CD4-positive, alpha-beta T cell treated with Interleukin-4 for 4 hours (primary cell): ENCODE measurements around the gene SNRPA1.
"Not testable (repeated sequence)": the region's sequence is repeated elsewhere in the genome, so short reads cannot be mapped to it uniquely, and the experiment has no call there.

Experiments used
- DNase-seq: peaks from one replicate; pipeline ENCODE4 v3.0.0-alpha.2; 2020

SNRPA1 gene

DNA sequence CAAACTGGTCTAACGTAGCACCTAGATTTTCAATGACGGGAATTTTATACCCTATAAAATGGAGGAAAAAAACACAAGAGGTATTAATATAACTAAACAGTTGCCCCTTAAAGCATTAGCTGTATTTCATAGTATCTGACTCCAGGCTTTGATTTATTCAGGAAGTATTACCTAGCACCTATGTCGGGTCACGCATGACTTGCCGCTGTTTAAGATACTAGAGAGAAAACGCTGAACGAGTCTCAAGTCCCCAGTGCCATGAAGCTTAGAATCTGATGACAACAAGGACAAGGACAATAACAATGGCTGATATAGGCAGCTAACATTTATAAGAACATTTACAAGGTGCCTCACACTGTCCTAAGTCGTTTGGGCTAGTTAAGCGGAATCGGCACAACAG, 1.9 kb downstream of the SNRPA1 start:
- DNase-seq, result peak; percentile 6

DNA sequence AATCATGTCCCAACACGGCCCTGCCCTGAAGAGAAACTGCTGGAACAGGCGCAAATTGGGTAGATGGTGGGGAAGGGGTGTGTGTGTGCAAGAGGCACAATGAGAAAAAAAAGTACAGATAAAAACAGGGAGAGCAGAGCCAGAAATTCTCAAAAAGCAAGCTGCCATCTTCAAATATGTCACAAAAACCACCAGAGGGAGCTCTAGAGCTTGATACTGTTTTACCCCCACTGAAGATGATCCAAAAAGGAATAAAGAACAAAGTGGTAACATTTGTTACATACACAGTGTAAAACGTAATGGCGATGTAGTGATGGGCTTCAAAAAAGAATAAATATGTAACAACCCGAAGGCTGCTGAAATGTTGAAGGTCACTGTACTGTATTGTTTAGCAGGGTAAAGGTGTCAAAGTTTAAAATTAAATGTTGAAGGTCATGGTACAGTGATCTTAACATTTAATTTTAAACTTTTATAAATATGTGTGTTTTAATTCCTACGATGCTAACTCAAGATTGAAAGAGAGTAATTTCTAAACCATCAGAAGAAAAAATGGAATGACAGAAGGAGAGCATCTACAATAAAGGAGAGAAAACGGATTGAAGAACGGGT, 6.0 kb downstream of the SNRPA1 start:
- DNase-seq, result peak; percentile 70

DNA sequence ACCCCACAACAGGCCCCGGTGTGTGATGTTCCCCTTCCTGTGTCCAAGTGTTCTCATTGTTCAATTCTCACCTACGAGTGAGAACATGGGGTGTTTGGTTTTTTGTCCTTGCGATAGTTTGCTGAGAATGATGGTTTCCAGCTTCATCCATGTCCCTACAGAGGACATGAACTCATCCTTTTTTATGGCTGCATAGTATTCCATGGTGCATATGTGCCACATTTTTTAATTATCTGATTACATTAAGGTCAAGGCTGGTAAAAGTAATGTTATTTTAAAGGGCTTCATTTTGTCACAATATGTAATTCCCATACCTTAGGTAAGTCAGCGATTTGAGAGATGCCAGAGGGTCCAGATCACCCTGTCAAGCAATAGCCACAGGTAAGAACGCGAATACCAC, 7.7 kb downstream of the SNRPA1 start:
- DNase-seq, result not testable (repeated sequence)

DNA sequence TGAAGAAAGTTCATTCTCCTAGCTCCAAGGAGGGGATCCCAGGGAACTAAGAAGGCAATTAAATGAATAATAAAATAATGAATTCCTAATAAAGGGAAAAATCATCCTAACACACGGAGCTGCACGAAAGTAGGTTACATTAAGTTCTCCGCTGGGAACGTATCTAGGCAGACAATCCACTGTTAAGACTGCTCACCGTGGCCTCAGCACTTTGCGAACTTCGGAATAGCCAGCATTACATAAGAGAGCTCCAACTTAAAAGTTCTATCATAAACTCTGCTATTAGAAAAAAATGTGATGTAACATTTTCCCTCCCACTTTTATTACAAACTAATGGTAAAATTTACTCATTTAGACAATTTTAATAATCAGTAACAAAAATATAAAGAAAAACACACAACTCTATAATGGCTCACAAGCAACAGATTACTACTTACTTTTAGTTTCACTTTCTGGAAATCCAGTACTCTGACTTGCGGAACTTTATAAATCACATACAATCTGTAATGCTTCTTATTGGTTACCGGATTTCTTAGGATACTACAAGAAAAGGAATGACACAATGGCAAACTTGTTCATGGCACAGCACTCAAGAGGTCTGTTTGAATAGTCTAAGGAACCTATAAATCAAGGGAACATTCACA, 8.5 kb downstream of the SNRPA1 start:
- no peak for DNase-seq

DNA sequence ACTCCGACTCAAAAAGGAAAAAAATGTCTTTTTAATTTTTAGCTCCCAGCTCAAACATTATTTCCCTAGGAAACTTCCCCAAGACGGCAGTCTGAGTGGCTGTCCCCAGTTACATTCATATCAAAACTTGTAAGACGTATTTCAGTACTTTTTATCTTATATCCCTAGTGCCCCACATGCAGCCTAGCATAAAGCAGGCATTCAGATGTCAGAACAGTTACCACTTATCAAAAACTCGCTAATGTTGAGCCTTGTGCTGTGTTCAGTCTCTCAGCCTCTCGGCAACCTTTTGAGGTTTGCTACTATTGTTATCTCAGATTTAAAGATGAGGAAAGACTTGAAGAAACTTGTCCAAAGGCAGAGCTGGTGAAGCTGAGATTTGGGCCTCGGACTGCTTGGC, 11.1 kb downstream of the SNRPA1 start:
- no peak for DNase-seq

DNA sequence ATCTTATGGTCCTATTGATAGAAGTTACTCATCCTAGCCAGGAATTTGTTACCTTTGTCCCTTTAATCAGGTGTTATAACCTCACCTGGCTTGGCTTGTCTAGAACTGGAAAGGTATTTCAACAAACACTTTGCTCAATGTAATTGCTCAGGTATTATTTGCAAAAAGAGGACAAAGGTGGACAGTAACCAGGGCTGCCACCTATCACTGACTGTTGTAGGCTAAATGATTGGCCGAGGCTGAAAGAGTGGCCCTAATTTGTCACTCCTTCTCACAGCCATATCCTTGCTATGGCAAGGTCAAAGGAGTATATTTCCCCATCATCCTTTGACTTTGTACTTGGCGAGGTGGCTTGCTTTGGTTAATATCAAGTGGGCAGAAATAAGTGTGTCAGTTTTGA, 15.0 kb downstream of the SNRPA1 start:
- DNase-seq, result no peak

DNA sequence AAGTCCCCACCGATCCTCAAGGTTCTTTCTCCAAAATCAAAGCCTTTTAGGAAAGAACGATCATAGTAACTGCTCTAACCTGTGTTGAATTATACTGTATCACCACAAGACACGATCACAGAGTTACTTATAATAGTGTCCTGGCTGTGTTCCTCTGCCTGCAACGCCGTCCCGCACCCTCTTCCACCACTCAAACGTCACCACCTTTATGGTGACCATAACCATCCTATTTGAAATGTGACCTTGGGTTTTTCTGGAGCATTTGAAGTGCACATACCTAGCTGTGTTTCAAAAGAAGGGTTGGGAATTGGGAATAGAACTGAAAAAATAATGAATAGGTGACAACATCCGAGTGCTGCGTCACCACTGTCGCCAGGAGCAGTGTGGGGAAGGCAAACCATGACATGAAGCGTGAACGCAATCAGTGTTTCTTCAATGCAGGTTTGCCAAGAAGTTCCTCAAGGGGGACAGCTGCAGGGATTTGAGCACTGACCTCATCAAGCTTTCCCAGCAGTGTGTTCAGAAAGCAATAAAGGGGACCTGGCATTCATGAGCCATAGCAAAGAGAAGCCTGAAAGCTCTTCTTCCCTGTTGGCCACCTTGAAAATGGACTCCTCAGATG, 17.0 kb downstream of the SNRPA1 start:
- no peak for DNase-seq

DNA sequence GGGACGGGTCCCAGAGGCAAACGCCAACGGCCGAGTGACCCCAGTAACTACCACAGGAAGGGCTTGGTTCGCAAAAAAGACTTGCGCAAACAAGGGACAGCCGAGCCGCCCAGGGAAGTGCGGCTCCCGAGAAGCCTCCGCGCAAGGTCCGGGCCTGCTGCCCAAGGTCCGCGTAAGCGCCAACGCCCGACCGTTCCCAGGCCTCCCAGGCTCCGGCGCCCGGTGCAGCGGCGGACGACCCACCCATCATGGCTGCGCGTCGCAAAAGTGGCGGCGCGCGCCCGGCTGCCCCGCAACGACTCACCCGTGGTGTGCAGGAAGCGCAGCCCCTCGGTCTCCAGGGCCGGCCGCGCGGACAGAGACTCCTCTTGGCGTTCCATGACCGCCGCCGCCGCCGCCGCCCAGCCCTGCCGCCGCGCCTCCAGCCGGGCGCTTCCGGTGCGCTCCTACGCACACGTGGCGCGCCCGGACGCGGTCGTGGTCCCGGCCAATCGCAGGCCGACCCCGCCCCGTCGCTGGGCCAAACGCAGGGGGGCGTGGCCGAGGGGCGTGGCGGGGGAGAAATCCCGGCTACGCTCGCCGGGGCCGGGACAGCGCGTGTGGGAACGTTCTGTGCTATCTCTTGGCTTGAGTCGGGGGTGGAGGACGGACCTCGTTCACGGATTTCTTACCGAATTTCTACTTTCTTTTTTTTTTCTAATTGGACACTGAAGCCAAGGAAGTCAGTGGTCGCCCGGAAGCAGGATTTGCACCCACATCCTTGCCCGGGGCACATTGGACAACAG, 17.8 kb downstream of the SNRPA1 start, which contains the start of gene SELENOS:
SELENOS (minus strand) TSS at position 448 of the 785 bp plus-strand sequence; CDS start at position 380, 68 bp downstream.
- peak; percentile 73 for DNase-seq

DNA sequence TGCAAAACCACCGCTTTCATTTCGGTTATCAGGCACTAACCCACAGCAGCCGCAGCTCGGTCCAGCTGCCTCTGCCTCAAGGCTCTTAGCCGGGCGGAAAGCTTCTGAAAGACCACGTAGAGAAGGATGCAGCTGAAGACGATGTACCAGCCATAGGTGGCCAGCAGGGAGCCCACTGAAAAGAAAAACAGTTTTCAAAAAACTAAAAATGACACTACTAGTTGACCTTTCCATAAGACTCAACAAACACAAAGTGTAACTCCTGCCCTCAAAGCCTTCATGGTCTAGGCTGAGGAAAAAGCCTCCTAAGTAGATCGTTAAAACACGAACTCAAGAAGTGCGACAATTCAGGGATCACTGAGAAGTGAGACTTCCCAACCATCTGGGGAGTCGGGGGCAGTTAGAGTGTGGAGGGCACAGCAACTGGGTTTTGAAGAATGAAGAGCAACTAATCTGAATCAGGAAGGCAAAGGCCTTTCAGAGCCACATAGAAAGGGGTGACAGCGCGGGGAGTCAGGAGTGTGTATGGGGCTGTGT, 18.5 kb downstream of the SNRPA1 start:
- DNase-seq, result peak; percentile 27

DNA sequence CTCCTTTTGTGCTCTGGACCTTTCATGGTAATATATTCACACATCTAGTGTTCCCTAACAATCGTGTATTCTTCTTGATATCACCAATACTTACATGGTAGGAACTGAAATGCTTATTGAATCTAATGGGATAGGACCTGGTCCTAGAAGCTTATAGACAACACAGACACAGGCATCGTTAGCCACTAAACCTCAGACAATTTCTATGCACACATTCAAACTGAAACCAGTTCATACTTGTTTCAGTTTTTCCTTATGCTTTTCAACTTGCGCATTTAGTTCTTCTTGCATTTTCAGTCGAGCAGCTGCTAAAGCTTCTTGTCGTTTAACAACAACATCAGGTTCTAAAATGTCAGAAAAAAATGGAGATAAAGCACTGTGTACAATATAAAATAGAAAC, 20.0 kb downstream of the SNRPA1 start:
- DNase-seq, result no peak

DNA sequence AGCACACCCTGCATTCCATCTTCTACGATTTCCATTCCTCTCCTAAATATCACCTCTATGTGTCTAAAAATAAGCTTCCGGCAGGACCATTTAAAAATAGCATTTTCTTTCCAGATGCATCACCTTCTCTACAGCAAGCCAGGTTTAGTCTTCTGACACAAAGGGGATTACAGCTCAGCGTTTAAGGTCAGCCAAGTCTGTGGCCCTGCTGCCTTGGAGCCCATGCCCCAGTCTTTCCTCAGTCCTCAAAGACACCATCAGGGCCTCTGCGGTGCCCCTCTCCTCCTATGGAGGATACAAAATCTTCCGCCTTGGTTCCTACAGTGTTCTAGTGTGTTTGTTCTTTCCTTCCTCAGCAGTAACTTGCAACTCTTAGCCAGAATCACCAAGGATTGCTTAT, 21.5 kb downstream of the SNRPA1 start:
- no peak for DNase-seq

DNA sequence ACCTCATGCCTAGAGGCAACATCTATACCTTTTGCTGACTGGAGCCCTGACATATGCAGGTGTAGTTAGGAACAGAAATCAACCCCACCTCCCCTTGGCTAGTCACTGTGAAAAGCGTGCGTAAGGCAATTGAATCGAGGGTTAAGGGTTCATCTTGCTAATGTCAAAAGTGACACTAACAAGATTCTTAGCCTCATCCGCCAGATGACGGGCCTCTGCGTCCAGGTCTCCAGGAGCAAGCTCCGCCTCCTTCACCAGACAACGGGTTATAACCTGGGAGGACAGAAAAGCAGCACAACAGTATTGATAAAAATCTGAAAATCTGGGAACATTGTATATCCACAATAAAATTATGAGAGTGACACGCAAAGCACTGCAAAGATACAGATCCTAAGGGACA, 22.5 kb downstream of the SNRPA1 start:
- no peak for DNase-seq

DNA sequence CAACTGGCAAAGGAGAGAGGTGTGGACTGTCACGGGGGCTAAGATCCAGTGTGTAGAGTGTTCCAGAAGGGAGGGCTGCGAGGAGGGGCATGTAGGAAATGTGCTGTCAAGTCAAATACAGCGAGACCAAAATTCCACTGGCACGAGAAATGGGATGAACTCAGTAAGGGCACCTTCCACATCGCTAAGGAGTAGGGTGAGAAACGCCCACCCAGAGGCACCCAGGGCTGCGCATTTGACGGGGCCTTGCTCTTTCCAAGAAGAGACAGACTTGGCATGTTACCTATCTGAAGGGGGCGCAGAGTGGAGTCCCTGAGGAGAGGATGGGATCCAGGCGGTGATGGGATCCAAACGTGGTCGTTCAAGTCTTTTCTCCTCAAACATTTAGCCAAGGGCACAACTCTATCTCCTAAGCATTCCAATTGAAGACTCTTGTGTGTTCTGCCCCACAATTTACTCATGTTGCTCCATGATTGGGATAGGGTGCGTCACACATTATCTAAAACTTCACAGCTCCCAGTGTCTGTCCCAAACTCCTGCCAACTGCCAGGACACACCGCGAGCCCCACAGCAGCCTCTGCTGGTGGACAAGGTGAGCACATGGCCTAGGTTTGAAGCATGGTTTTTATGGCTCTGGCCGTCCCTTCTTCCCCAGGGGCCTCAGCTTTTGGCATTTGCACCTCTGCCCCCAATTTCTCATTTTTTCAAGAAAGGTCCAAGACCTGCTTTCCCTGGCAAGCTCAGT, 25.4 kb downstream of the SNRPA1 start:
- no peak for DNase-seq

DNA sequence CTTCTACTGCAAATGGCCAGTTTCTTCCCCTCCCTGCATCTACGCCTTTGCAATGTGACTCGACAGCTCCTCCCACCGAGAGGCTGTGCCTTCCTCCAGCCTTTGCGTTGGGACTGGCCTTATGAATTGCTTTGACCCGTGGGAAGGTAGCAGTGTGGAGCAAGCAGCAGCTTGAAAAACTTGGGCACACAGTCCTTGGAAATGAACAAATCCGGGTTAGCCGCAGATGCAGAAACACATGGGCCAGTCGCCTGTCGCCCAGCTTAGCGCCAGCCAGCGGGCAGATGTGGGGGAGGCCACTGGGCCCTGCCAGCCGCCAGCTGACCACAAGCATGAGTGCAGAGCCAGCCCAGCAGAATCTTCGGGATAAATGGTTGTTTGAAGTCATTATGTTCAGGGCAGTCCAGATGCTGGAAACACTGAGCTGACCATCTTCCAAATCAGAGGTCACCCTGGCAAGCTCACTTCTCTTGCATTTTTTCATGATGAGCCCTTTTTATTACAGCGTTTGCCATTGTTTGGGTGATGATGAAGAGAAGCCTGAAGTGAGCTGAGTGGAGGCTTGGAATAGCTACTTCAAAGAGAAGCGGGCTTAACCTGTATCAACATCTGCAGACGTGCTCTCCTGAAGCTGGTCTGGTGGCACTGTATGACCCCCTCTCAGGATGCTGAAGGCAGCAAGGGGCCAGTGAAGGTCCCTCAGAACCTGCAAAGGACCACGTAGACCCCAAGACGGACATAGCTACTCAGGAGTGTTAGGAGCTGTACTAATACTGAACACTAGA, 27.5 kb downstream of the SNRPA1 start:
- DNase-seq, result no peak

DNA sequence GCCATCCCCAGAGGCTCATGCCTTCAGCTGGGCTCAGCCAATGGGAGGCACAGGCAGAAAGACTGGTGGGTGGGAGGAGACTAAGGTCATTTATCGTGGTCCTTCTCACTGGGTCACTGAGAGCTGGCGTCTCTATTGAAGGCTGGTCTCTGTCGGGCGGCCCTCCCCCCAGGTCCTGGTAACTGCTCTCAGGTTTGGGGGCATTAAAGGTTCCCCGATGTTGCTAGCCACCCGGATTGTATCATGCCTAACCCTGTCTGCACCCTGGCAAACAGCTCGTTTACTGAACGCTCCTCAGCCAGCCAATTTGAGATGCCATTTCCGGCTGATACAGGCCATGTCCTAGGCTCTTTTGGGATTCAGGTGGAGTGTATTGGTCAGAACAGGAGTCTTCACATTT, 28.3 kb downstream of the SNRPA1 start:
- DNase-seq, result no peak

DNA sequence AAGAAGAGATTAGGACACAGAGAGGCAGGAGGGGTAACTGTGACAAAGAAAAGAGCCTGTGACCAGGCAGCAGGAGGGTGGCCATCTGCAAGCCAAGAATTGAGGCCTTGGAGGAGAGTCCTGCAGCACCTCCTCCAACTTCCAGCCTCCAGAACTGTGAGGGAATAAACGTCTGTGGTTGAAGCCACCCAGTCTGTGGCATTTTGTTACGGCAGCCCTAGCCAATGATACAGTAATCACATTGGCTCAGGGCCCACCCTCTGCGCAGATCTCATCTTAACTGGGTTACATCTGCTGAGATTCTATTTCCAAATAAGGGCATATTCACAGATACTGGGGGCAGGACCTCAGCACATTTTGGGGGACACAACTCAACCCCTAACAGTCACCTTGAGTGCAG, 29.0 kb downstream of the SNRPA1 start:
- no peak for DNase-seq

DNA sequence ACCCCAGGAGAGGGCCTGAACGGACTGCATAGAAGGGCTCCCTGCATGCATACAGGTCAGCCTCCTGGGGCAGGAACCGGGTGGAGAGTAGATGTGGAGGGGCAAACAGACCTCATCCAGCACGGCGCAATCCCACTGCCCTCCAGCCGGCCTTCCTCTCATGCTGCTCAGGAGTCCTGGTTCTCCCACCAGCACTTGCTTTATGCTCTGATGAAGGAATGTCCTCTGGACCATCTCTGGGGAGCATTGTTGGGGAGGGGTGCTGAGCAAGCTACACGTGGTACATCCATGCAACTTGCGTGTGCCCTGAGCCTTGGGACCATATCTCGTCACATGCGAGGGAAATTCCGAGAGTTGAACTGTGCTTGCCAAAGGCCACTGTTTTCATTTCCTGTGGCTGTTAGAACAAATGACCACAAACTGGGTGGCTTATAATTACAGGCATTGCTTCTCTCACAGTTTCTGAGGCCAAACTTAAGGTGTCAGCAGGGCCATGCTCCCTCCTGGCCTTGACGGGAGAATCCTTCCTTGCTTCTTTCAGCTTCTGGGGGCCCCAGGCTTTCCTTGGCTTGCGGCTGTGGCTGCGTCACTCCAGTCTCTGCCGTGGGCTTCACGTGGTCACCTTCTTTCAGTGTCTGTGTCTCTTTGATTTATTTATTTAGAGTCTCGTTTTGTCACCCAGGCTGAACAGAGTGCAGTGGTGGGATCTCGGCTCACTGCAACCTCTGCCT, 30.0 kb downstream of the SNRPA1 start:
- no peak for DNase-seq

DNA sequence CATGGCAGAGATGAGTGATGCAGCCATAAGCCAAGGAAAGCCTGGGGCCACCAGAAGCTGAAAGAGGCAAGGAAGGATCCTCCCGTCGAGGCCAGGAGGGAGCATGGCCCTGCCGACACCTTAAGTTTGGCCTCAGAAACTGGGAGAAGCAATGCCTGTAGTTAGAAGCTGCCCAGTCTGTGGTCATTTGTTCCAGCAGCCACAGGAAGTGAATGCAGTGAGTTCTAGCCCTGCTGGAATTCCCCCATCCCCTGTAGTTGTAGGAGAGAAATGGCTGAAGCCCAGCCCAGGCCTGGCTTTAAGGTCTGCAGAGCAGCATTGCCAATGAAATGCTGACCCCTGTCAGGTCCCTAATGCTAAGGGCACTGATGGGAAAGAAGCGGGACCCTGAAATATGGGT, 31.0 kb downstream of the SNRPA1 start:
- no peak for DNase-seq

DNA sequence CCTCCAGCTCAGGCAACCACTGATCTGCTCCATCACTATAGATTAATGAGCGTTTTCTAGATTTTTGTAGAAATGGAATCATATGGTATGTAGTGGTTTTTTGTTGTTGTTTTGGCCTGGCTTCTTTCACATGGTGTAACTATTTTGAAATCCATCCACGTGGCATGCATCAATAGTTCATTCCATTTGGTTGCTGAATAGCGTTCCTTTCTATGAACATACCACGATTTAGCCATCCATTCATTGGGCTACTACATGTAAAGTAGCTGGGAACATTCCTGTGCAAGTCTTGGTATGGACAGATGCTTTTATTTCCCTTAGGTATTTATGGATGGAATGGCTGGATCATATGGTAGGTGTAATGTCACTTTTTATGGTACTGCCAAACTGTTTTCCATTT, 32.5 kb downstream of the SNRPA1 start:
- DNase-seq, result no peak

DNA sequence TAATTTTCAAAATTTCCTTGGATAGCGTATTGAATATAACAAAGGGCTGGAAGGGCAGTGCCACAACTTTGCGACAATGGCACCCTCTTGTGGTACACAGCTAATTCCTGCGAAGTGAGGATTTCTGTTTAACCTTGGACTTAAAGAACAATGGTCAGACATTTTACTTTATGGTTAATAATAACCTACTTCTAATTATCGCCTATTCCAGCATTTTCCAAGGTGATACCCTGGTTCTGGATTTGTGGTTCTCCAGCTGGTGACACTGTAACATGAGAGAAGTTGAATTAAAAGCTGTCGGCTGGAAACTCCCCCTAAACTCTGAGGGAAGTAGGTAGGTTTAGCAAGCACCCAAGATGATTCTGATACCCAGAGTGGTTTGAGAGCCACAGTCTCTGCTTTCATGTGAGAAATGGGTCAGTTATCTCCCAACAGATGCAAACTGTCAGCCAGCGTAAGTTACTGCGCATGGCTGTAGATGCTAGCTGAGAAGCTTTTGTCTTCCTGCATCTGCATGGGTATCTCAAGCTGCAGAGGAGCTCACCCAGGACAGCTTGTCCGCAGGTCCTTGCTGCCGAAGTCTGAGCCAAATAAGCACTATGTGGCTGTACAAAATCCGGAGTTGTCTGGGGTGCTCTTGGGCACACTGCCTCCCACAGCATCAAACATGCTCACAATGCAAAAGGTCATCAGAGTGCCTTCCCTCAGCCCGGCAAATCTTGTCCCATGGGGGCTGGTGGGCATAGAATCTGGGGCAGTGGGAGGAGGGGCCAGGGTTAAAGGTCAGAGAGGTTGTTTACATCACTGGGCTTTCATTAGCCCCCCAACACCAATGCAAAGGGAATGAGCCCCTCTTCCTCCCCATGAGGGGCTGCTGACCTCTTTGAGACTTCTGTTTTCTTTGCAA, 36.6 kb downstream of the SNRPA1 start:
- peak; percentile 67 for DNase-seq
